DOHH2 (cell line): ENCODE data around the gene METTL14.

ENCODE experiments used
- CTCF ChIP-seq: fragments of 200-600 bp; sonication (generic); IDR thresholded peaks from one replicate; pipeline ENCODE4 v1.5.1; 2014; ENCODE audit warnings: antibody characterized with exemption, mild to moderate bottlenecking, low read depth, low read length; ENCODE audit not compliant: poor library complexity, severe bottlenecking
- EZH2phosphoT487 ChIP-seq: fragments of 200-600 bp; sonication (generic); IDR thresholded peaks from 2 replicates; pipeline ENCODE4 v1.6.1; 2017; ENCODE audit warnings: borderline replicate concordance, mild to moderate bottlenecking, antibody characterized with exemption, low read length, moderate library complexity, mixed read lengths

- no peak for TF ChIP-seq CTCF
- TF ChIP-seq EZH2phosphoT487 = no peak
Measured at GRCh38 chr4:118743867-118744266, 58.7 kb downstream of the METTL14 start.
